Endothelial cell of umbilical vein (primary cell): ENCODE data around the gene SUFU. TPM values are rescaled to one million over a fixed set of nuclear protein-coding genes. Genes with fewer than 3 reads are reported as not detected.

Source experiments
- BruUV-seq: library from RNA; stranded (reverse); fragments of 400-500 nt; replicated peaks from 2 replicates; lab custom pipeline; 2021; lab: Mats Ljungman, UMichigan
- CTCF ChIA-PET: fragments of 300-600, 350-600 bp; sonication (Branson Sonifier 250); formaldehyde crosslinking; loops from one replicate; lab custom pipeline; 2021; ENCODE audit warnings: antibody characterized with exemption, inconsistent platforms; lab: Charles Lee
- POLR2A ChIA-PET: fragments of 300-600, 350-600 bp; sonication (Branson Sonifier 250); formaldehyde crosslinking; loops from one replicate; lab custom pipeline; 2021; ENCODE audit warnings: antibody characterized with exemption, inconsistent platforms; lab: Charles Lee
- DNase-seq: peaks from one replicate; pipeline ENCODE4 v3.0.0-alpha.2; 2011; ENCODE audit warnings: low read depth, low spot score
- FAIRE-seq: peaks from 2 replicates; lab custom pipeline; 2011; peaks lifted over from hg19 to GRCh38; lab: Jason Lieb, UNC
- H2AFZ ChIP-seq: 2 replicates; pipeline ENCODE4 v1.6.0; 2012; ENCODE audit warnings: low read depth, low read length, control low read depth, inconsistent platforms
- H3K27ac ChIP-seq: 2 replicates; pipeline ENCODE4 v1.5.1; 2011; ENCODE audit warnings: low read depth, mild to moderate bottlenecking, control low read depth, low read length, moderate library complexity; ENCODE audit not compliant: insufficient read depth
- H3K27me3 ChIP-seq, 2 experiments: 2 replicates each; pipeline versions ENCODE4 v1.6.0 to v1.6.1; 2011; ENCODE audit warnings: low read length in 2 of 2, mixed read lengths in 1 of 2; ENCODE audit not compliant: control insufficient read depth in 2 of 2, insufficient read depth in 2 of 2
- H3K36me3 ChIP-seq, 2 experiments: 2 replicates in 1 of 2; 3 replicates in 1 of 2; pipeline ENCODE4 v1.5.1; 2011; ENCODE audit warnings: low read length in 2 of 2, mild to moderate bottlenecking in 1 of 2, moderate library complexity in 1 of 2; ENCODE audit not compliant: control insufficient read depth in 2 of 2, insufficient read depth in 2 of 2; ENCODE audit errors: extremely low read depth in 1 of 2
- H3K4me1 ChIP-seq: 3 replicates; pipeline ENCODE4 v1.5.1; 2011; ENCODE audit warnings: mild to moderate bottlenecking, low read length; ENCODE audit not compliant: control insufficient read depth, insufficient read depth; ENCODE audit errors: extremely low read depth
- H3K4me2 ChIP-seq: 2 replicates; pipeline ENCODE4 v1.6.1; 2011; ENCODE audit warnings: low read length, control low read depth, mixed read lengths; ENCODE audit not compliant: insufficient read depth
- H3K4me3 ChIP-seq, 3 experiments: fragments of 200-600 bp in 1 of 3; sonication (generic), shearing (Covaris generic) in 1 of 3; replicated peaks in 1 of 3; 2 replicates each; pipeline ENCODE4 v1.5.1; 2011 to 2016; ENCODE audit warnings: control low read depth in 3 of 3, low read length in 3 of 3, mild to moderate bottlenecking in 2 of 3, inconsistent platforms in 1 of 3, low read depth in 1 of 3, moderate library complexity in 1 of 3; ENCODE audit not compliant: insufficient read depth in 1 of 3
- H3K79me2 ChIP-seq: 2 replicates; pipeline ENCODE4 v1.6.0; 2012; ENCODE audit warnings: low read length, inconsistent platforms; ENCODE audit not compliant: control insufficient read depth, insufficient read depth
- H3K9ac ChIP-seq: replicated peaks from 2 replicates; pipeline ENCODE3; 2011; ENCODE audit warnings: low read length, control low read depth; ENCODE audit not compliant: insufficient read depth; ENCODE audit errors: extremely low read depth
- H3K9me1 ChIP-seq: replicated peaks from 3 replicates; pipeline ENCODE4 v1.6.0; 2011; ENCODE audit warnings: mild to moderate bottlenecking, low read length; ENCODE audit not compliant: control insufficient read depth, insufficient read depth; ENCODE audit errors: extremely low read depth
- H3K9me3 ChIP-seq: replicated peaks from 2 replicates; pipeline ENCODE4 v1.5.1; 2012; ENCODE audit warnings: low read length, inconsistent platforms; ENCODE audit not compliant: control insufficient read depth, insufficient read depth
- H4K20me1 ChIP-seq: replicated peaks from 2 replicates; pipeline ENCODE3; 2011; ENCODE audit warnings: mild to moderate bottlenecking, low read length; ENCODE audit not compliant: control insufficient read depth, insufficient read depth; ENCODE audit errors: extremely low read depth
- CTCF ChIP-seq, 2 donors: IDR thresholded peaks; 1 replicate in 1 of 2; 2 replicates in 1 of 2; pipeline ENCODE4 v1.5.1; 2011; ENCODE audit warnings: low read length in 2 of 2, mild to moderate bottlenecking in 2 of 2, moderate library complexity in 2 of 2, control low read depth in 1 of 2, inconsistent platforms in 1 of 2, low read depth in 1 of 2; ENCODE audit not compliant: insufficient read depth in 1 of 2; ENCODE audit errors: extremely low read depth in 1 of 2
- EZH2 ChIP-seq: IDR thresholded peaks from 2 replicates; pipeline ENCODE4 v1.6.1; 2012; ENCODE audit warnings: borderline replicate concordance, low read depth, mild to moderate bottlenecking, moderate library complexity, low read length, inconsistent platforms; ENCODE audit not compliant: severe bottlenecking
- FOS ChIP-seq: IDR thresholded peaks from 2 replicates; pipeline ENCODE4 v1.6.1; 2011; ENCODE audit warnings: mild to moderate bottlenecking, low read length, moderate library complexity, borderline replicate concordance; ENCODE audit not compliant: insufficient read depth
- GATA2 ChIP-seq: IDR thresholded peaks from 2 replicates; pipeline ENCODE4 v1.7.0; 2011; ENCODE audit warnings: low read depth, mild to moderate bottlenecking, moderate library complexity, mixed read lengths, low read length; ENCODE audit not compliant: insufficient read length, insufficient read depth
- JUN ChIP-seq: IDR thresholded peaks from 2 replicates; pipeline ENCODE4 v1.6.1; 2011; ENCODE audit warnings: borderline replicate concordance, low read depth; ENCODE audit not compliant: insufficient read length, insufficient read depth
- MAX ChIP-seq: IDR thresholded peaks from 2 replicates; pipeline ENCODE4 v1.6.1; 2011; ENCODE audit not compliant: insufficient read depth, insufficient read length
- MYC ChIP-seq: IDR thresholded peaks from one replicate; pipeline ENCODE4 v1.6.1; 2011; ENCODE audit warnings: mild to moderate bottlenecking, low read depth, low read length
- POLR2A ChIP-seq: IDR thresholded peaks from 2 replicates; pipeline ENCODE4 v1.6.1; 2012; ENCODE audit warnings: low read depth, mild to moderate bottlenecking, control low read depth, low read length
- POLR2AphosphoS5 ChIP-seq: IDR thresholded peaks from 2 replicates; pipeline ENCODE4 v1.6.1; 2012; ENCODE audit warnings: low read depth, mild to moderate bottlenecking, control low read depth, low read length, moderate library complexity; ENCODE audit not compliant: insufficient read depth
- dilution Hi-C: fragments of 300-500 bp; cut with MboI; formaldehyde crosslinking; loops from one replicate; pipeline ENCODE4 v1.15.0; 2019; ENCODE audit warnings: low sequenced_read_pairs; ENCODE audit not compliant: extremely low pct_ligation_motif_present
- intact Hi-C: fragments of 100-400 bp; cut with micrococcal nuclease; formaldehyde crosslinking; loops from one replicate; pipeline ENCODE4 v1.10.0; 2022
- polyA plus RNA-seq, 4 experiments: library from polyadenylated mRNA; depleted of rRNA in 3 of 4; stranded (reverse) in 3 of 4; unstranded in 1 of 4; fragments of >200 nt; gene quantifications; 2 replicates each; pipeline versions ENCODE4 v1.2.1 to v1.2.3, GENCODE V29; 2011 to 2012; ENCODE audit warnings: missing spikeins in 1 of 4
- total RNA-seq: library from RNA; stranded (reverse); gene quantifications from 2 replicates; pipeline ENCODE4 v1.2.3, GENCODE V29; 2021

The SUFU gene
- total and polyA plus RNA-seq, 2 donors (not counting 3 experiments of a cell fraction or from before 2014, with no cell fraction given) = 10.1 to 16.3 TPM

GRCh38 chr10:102648889-102649796, 145.4 kb downstream of the SUFU start:
- TF ChIP-seq MYC (no peak), CTCF (IDR thresholded peaks at IDR 0.05; ENCODE audit: extremely low read depth in 1 of 2, insufficient read depth in 1 of 2, low read depth in 1 of 2, low read length in 2 of 2) (no peak), JUN (no peak), POLR2AphosphoS5 (no peak), EZH2 (no peak), GATA2 (no peak), MAX (no peak), FOS (no peak), POLR2A (no peak)
- Histone ChIP-seq H3K27me3 (no peaks in the 10 kb centered on the region), H3K9me3 (no peaks in the 10 kb centered on the region), H3K36me3 (peaks cover 0 to 19% of the 10 kb centered on the region in 2 experiments), H3K9me1 (no peaks in the 10 kb centered on the region), H3K9ac (no peak overlapping the region), H3K79me2 (peaks cover 98% of the 10 kb centered on the region), H3K4me1 (peaks cover 45% of the 10 kb centered on the region), H3K4me2 (peak overlapping the region; percentile 61), H2AFZ (no peak overlapping the region), H3K4me3 (peak overlapping the region in 1 of 3 experiments; percentile 17), H4K20me1 (no peaks in the 10 kb centered on the region), H3K27ac (no peak overlapping the region)
- DNase-seq = no peak
- intact Hi-C loops (loop anchor here (5.0 kb wide), 1 partner anchor 227 kb away; the partner anchor contains the start of gene FBXL15), dilution Hi-C loops (no loop called here)
- peak; percentile 18 for FAIRE-seq
- ChIA-PET CTCF (interaction anchor here (0.6 to 2.7 kb wide), 5 partner anchors 15 to 145 kb away, joined by 3 to 9 read pairs (median 4); no protein-coding TSS in a partner anchor), POLR2A (interaction anchor here (0.9 kb wide), 1 partner anchor 66 kb away, joined by 4 read pairs; no protein-coding TSS in a partner anchor)
- no TSS peak for BruUV-seq
